HG02981 (cell line): ENCODE results near the gene OCRL.

Source experiments
- ATAC-seq: cut with Tn5 transposase; IDR thresholded peaks from one replicate; pipeline ENCODE4 v1.9.1; 2021; ENCODE audit warnings: mild to moderate bottlenecking, moderate library complexity; ENCODE audit not compliant: unreplicated experiment

OCRL gene

GRCh38 chrX:129631849-129632248 is 91.8 kb downstream of the OCRL start:
- ATAC-seq = no peak

DNA sequence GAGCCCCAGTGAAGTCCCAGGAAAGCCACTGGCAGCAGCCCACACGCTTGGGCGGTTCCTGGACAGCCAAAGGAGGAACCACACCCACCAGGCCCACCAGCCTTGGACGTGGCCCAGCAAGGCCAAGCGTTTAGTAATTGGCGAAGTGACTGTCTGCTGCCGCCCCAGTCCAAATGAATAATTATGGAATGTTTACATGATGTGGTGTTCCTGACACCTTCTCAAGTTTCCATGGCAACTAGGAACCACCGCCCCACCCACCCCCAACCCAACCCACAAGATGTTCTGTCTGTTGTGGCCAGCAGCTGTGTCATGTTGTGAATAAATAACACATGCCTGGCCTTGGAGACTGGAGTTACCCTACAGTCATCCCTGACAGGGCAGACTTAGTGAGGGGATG is 92.4 kb downstream of the OCRL start:
- no peak for ATAC-seq

DNA sequence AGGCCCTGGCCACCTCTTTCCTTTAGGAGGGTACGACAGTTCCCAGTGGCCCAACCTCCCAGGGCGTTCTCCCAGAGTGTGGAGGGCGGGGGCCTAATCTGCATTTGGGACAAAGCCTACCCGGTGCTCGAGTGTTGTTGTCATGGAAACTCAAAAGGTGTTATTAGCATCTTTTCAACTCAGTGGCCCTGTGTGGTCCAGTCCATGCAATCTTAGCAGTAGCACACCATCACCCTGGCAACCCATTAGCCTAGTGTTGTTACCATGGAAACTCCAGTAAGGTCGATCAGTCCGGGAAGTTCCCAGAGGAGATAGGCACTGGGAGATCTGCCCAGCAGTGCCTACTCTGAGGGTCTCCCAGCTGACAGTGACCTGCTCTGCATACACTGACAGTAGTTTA is 94.5 kb downstream of the OCRL start:
- no peak for ATAC-seq

DNA sequence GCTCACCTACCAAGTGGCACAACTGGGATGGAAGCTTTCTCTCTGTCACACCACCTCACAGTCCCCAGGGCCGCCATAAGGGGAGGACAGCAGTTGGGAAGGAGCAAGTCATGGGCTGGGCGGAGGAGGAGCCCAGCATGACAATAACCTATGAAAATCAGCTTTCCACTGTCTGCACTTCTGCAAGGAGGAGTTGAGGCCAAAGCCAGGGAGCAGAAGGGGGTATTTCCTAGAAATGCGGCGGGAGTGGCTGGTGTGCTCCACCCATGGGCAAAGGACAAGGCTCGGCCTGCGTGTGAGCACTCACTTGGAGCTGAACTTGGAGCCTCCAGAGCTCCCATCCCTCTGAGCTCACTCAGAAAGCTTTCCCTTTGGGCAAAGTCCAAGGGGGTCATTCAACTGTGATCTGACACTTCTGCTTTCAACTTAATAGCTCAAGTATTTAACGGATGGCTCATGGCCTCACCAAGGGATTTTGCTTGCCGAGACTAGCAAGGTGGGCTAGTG is 96.2 kb downstream of the OCRL start:
- ATAC-seq = no peak

GRCh38 chrX:129637217-129638109 is 97.4 kb downstream of the OCRL start:
- no peak for ATAC-seq

- no peak for ATAC-seq
Observed at GRCh38 chrX:129638917-129639316, 98.9 kb downstream of the OCRL start.

GRCh38 chrX:129640737-129641136 is 100.7 kb downstream of the OCRL start:
- no peak for ATAC-seq

GRCh38 chrX:129641469-129641868 is 101.4 kb downstream of the OCRL start:
- ATAC-seq = no peak

DNA sequence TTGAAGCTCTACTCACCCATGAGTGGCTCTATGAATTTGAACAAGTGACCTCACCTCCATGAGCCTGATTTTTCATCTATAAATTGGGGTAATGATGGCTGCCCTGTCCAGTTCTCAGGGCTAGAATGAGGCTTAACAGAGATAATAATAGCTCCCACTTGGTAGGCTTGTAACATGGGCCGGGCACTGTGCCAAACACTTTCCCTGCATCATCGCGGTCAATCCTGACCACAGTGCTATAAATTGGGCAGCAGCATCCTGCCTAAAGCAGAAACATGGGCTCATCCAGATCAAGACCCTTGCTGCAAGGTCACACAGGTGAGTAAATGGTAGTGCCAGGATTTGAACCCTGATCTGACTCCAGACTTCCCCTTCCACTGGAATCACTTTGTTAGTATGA is 101.9 kb downstream of the OCRL start:
- ATAC-seq = no peak
